GM19438 (cell line): Measurements from ENCODE around the gene OR2S2.
"Not testable (repeated sequence)": the region's sequence is repeated elsewhere in the genome, so short reads cannot be mapped to it uniquely, and the experiment has no call there.

Experiments used
- ATAC-seq: cut with Tn5 transposase; IDR thresholded peaks from one replicate; pipeline ENCODE4 v1.9.1; 2021; ENCODE audit warnings: low read depth; ENCODE audit not compliant: unreplicated experiment

OR2S2 gene

GRCh38 chr9:35935261-35935660 is 22.7 kb downstream of the OR2S2 start:
- no peak for ATAC-seq

DNA sequence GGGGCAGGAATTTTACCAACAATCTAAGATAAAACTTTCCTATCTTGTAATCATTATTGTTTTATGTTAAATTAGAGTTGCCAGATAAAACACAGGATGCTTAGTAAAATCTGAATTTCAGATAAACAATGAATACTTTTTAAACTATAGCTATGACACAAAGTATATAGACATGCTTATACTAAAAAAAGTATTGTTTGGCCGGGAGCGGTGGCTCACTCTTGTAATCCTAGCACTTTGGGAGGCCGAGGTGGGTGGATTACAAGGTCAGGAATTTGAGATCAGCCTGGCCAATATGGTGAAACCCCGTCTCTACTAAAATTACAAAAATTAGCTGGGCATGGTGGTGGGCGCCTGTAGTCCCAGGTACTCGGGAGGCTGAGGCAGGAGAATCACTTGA is 23.9 kb downstream of the OR2S2 start:
- not testable (repeated sequence) for ATAC-seq

- no peak for ATAC-seq
Measured at GRCh38 chr9:35933550-35934067, 24.3 kb downstream of the OR2S2 start.

GRCh38 chr9:35932735-35933134 is 25.2 kb downstream of the OR2S2 start:
- ATAC-seq, result no peak

DNA sequence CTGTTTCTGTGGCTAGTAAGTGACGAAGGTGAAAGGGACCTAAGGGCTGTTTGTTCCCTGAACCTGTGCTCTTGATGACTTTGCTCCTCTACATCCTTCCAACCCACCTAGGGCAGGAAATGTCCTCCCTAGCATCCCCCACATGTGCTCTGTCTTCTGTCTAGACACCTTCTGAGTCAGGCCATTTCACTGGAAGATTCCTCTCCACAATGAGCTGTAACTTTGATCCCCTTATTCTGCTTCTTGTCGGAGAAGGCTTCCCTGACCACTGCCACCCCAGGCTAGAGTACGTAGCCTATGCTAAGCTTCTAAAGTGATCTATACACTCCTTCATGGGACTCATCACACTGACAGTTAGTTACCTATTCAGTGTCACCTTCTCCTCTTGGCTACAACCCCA is 27.0 kb downstream of the OR2S2 start:
- no peak for ATAC-seq

DNA sequence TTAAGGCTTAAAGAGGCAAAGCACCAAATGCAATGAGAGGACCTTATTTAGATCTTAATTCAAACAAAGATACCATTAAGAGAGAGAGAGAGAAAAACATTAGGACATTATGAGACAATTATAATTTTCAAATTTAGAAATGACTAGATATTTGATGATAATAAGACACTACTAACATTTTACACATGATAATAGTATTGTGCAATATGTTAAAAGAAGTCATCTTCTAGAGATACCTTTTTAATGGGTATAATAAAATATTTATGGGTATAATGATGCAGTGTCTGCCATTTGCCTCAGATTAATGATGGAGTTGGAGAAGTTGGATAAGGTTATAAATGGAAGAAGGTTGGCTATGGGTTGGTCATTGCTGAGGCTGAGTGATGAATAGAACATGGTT is 27.4 kb downstream of the OR2S2 start:
- ATAC-seq, result no peak

GRCh38 chr9:35929453-35929718 is 28.6 kb downstream of the OR2S2 start:
- ATAC-seq, result no peak

GRCh38 chr9:35928591-35929452 is 29.1 kb downstream of the OR2S2 start:
- ATAC-seq, result no peak

GRCh38 chr9:35923927-35924763 is 33.8 kb downstream of the OR2S2 start:
- no peak for ATAC-seq

DNA sequence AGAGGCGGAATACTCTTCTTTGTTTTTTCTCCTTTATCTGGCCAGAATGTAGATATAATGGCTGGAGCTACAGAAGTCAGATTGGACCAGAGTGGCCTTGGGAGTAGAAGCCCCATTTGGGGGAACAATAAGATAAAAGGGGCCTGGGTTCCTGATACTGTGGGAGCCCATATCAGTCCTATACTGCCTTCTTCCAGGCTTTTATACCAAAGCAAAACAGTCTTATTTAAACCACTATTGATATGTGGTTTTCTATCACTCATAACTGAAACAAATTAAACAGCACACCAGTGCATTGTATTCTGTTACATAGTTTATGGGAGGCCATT is 34.4 kb downstream of the OR2S2 start:
- no peak for ATAC-seq

GRCh38 chr9:35920051-35920620 is 37.8 kb downstream of the OR2S2 start:
- no peak for ATAC-seq

GRCh38 chr9:35919212-35920008 is 38.5 kb downstream of the OR2S2 start:
- ATAC-seq, result no peak

GRCh38 chr9:35918780-35919179 is 39.2 kb downstream of the OR2S2 start:
- ATAC-seq, result no peak

DNA sequence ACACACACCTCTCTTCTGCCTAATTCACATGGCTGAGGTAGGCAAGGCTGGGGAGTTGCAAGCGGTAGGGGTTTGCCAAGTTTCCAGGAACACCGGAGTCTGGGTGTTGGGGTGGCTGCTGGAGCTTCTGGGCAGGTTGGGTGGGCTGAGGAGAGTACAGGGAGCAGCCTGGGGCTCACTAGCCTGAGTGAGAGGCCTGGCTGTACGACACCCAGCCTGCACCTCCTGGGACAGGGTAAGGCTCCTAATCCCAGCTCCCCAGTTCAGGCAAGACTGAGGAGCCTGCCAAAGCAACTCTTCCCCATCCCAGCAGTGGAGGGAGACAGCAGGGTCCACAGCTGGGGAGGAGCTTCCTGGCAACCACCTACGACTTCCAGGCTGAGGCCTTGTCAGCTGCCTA is 40.7 kb downstream of the OR2S2 start:
- no peak for ATAC-seq

- no peak for ATAC-seq
Measured at GRCh38 chr9:35915681-35916294, 42.2 kb downstream of the OR2S2 start.

DNA sequence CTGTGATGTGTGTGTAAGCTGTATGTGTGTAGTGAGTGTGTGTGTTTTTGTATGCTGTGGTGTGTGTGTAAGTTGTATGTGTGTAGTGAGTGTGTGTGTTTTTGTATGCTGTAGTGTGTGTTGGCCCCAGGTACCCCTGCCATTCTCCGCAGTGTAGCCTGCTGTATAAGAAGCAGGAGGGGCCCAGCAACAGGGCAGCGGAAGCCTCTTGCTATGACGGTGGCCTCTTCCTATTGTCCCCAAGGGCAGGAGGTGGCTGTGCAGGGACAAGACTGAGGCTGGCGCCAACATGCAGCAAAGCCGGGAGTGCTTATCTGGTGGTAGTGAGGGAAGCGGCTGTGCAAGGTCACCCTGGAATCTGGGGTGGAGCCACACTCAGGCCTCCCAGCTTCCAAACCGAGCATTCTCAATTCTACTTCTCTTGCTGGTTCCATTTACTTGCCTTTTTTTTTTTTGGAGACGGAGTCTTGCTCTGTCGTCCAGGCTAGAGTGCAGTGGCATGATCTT is 43.6 kb downstream of the OR2S2 start:
- ATAC-seq, result no peak

- not testable (repeated sequence) for ATAC-seq
Measured at GRCh38 chr9:35913429-35913828, 44.5 kb downstream of the OR2S2 start.

- no peak for ATAC-seq
Measured at GRCh38 chr9:35912791-35913400, 45.1 kb downstream of the OR2S2 start.

- ATAC-seq, result no peak
Measured at GRCh38 chr9:35911690-35912089, 46.3 kb downstream of the OR2S2 start.
